ENCODE results near the gene AFTPH. TPM values are rescaled to one million over a fixed set of nuclear protein-coding genes. Genes with fewer than 3 reads are reported as not detected.

Gene AFTPH
- total RNA-seq, 5 donors from 2014 or later (not counting 1 experiment from before 2014, with no cell fraction given): 33.4 to 42.5 (median 37.9) TPM

DNA sequence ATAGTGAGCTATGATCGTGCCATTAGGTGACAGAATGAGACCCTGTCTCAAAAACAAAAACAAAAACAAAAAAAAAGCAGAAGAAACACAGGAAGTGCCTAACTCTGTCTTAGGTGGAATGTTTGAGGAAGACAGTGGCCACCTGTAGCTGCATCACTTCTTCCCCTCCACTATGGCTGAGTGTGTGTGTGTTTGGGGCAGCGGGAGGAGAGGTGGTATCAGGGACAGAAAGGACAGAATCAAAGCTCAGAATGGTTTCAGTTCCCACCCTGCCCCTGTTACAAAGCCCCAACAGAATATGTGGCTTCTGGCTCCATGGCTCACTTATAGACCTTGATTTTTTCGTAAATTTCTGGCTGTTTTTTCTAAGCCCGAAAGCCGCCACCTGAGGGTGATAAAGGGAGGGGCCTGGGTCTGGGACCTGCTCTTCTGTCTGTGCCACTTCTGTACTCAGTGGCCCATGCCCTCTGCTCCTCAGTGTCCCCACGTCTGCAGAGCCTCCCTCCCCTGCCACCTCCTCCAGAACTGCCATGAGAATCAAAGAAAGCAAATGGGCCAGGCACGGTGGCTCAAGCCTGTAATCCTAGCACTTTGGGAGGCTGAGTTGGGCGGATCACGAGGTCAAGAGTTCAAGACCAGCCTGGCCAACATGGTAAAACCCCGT lies 102.2 kb downstream of the AFTPH start:
- Histone ChIP-seq H3K4me3 (ENCODE audit: control insufficient read depth in 1 of 2, extremely low read depth in 1 of 2, low read length in 1 of 2) (no peak overlapping the region), H3K27ac (ENCODE audit: low read length) (no peak overlapping the region), H3K4me1 (ENCODE audit: control insufficient read depth in 1 of 2, extremely low read depth in 1 of 2, insufficient read depth in 2 of 2, low read length in 2 of 2) (no peaks in the 10 kb centered on the region), H3K9me3 (no peaks in the 10 kb centered on the region), H3K36me3 (ENCODE audit: control insufficient read depth in 2 of 2, extremely low read depth in 1 of 2, insufficient read depth in 1 of 2, low read length in 1 of 2) (peaks cover 0 to 5% of the 10 kb centered on the region in 2 donors), H3K27me3 (replicated peaks in 1 of 2; ENCODE audit: control insufficient read depth in 2 of 2, extremely low read depth in 1 of 2, insufficient read depth in 2 of 2, low read length in 1 of 2) (peaks cover 0 to 5% of the 10 kb centered on the region in 2 experiments)
- Mint-ChIP-seq H3K27ac (no peak overlapping the region), H3K27me3 (no peaks in the 10 kb centered on the region), H3K9me3 (no peaks in the 10 kb centered on the region), H3K4me3 (no peak overlapping the region), H3K4me1 (peaks cover 0 to 2% (median 0%) of the 10 kb centered on the region in 3 donors), H3K36me3 (peaks cover 10% of the 10 kb centered on the region)
- ChIA-PET POLR2A (interaction anchor here in 1 of 2 donors (0.6 kb wide), 1 partner anchor 20 kb away, joined by 4 read pairs; no protein-coding TSS in a partner anchor), CTCF (no interaction called here)
- WGBS (ENCODE audit: insufficient coverage): 73% methylated on average over 3 of the region's 10 CpGs
- DNase-seq (peak in 1 of 35 experiments; percentile 1), ATAC-seq (replicated peaks in 1 of 4) (no peak)

DNA sequence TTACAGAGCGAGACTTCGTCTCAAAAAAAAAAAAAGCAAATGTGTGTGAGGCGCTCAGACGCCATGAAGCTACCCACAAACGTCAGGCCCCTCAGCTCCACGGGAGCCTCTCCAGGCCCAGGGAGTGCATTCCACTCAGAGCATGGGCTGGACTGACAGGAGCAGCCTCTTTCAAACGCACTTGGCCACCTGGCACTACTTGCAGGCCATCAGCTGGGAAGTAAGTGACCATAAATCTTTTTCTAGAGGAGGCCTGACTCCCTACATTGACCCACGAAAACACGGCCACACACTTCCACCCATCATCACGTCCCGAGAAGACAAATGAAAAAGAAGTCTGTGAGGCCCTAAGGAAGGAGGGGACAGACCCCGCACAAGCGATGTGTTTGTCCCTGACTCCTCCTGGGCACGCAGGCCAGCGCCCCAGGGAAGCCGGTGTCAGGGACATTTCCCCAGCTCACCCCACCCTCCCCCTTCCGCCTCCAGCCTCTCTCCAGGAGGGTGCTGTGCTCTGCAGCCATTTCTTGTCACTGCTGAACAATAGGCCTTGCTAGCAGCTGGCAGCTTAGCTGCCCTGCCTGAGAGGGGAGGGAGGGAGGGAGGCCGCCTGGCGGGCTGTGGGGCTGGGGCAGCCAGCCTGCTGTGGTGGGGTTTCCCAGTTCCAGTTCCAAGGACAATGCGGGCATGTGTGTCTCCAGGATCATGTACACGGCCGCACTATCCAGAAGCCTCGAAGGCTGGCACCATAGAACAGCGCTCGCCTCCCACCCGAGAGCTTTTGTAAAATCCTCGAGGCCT lies 103.0 kb downstream of the AFTPH start:
- Histone ChIP-seq H3K36me3 (ENCODE audit: control insufficient read depth in 2 of 2, extremely low read depth in 1 of 2, insufficient read depth in 1 of 2, low read length in 1 of 2) (peaks cover 0 to 6% of the 10 kb centered on the region in 2 donors), H3K4me1 (ENCODE audit: control insufficient read depth in 1 of 2, extremely low read depth in 1 of 2, insufficient read depth in 2 of 2, low read length in 2 of 2) (no peaks in the 10 kb centered on the region), H3K27me3 (replicated peaks in 1 of 2; ENCODE audit: control insufficient read depth in 2 of 2, extremely low read depth in 1 of 2, insufficient read depth in 2 of 2, low read length in 1 of 2) (peaks cover 0 to 3% of the 10 kb centered on the region in 2 experiments), H3K9me3 (no peaks in the 10 kb centered on the region), H3K4me3 (ENCODE audit: control insufficient read depth in 1 of 2, extremely low read depth in 1 of 2, low read length in 1 of 2) (no peak overlapping the region), H3K27ac (ENCODE audit: low read length) (no peak overlapping the region)
- ChIA-PET POLR2A (interaction anchor here in 1 of 2 donors (0.7 kb wide), 1 partner anchor 125 kb away, joined by 6 read pairs; no protein-coding TSS in a partner anchor), CTCF (interaction anchor here in 1 of 2 donors (0.6 to 0.7 kb wide), 2 partner anchors 254 to 473 kb away, joined by 3 to 5 read pairs; no protein-coding TSS in a partner anchor)
- no peak overlapping the region for H3K27ac Mint-ChIP-seq
- no peaks in the 10 kb centered on the region for H3K9me3 Mint-ChIP-seq
- H3K36me3 Mint-ChIP-seq: peaks cover 13% of the 10 kb centered on the region
- DNase-seq: no peak
- no peak for ATAC-seq (replicated peaks in 1 of 4)
- WGBS (ENCODE audit: insufficient coverage): 87% methylated on average over 16 of the region's 27 CpGs
- peaks cover 0 to 2% (median 0%) of the 10 kb centered on the region in 3 donors for H3K4me1 Mint-ChIP-seq
- no peak overlapping the region for H3K4me3 Mint-ChIP-seq
- no peaks in the 10 kb centered on the region for H3K27me3 Mint-ChIP-seq

DNA sequence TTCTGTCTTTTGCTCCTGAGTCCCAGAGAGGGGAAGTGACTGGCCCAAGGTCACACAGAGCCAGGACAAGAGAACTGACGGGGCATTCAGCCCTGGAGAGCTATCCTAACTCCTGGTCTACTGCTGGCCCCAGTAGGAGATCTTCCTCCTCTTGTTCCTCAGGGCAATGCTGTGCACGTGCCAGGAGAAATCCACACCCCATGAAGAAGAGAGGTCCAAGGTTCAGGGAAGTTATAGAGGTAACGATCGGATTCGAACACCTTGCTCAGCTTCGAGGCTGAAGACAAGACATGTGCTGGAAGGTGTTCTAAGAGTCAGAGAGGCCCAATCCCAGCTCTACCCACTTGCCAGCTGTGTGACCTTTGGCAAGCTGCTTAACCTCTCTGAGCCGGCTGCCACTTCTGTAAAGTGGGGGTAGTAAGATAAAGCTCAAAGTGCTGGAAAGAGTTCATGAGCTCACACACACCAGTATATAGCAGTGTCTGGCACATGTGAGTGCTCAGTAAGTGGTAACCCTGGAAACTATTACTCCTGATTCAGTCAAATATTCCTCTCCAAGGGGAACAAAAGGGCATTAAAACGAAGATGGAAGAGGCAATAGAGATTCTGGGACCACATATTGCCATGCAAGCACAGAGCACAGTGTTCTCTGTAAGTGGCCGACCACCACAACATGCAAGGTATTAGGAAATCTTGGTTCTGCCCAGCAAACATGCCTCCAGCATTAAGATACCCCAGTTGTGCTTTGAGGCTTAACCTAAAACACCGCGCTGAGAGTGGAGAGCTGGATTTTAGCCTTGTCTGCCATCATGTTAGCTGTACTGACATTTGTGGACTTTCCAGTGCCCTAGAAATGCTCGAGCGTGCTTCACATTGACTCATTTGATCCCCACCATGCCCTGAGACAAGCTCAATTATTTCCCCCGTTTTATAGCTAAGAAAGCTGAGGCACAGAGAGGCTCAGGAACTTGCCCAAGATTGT lies 104.0 kb downstream of the AFTPH start:
- no peaks in the 10 kb centered on the region for H3K9me3 ChIP-seq
- POLR2A ChIA-PET: interaction anchor here in 1 of 2 donors (1.0 kb wide), 1 partner anchor 12 kb away, joined by 3 read pairs; no protein-coding TSS in a partner anchor

DNA sequence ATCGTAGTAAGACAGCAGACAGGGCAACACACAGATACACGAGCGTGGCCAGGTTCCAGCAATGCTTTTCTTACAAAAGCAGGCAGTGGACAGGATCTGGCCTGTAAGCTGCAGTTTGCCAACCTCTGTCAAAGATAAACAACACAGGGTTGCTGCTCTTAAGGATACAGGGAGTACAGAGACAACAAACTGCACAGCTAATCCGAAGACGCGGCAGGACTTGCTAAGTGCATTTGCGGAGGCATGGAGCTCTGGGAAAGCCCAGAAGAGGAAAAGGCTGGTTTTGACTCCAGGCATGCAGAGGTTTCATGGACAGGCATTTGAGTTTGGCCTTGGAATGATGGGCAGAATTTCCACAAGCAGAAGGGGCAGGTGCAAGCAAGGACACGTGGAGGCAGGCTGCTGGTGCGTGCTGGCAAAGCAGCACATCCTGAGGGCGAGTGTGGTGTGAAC lies 105.2 kb downstream of the AFTPH start:
- peaks cover 0 to 2% (median 0%) of the 10 kb centered on the region in 3 donors for H3K4me1 Mint-ChIP-seq

More for the DNA sequence above, 104.0 kb downstream of the AFTPH start:
- 80% methylated on average over 6 of the region's 14 CpGs for WGBS (ENCODE audit: insufficient coverage)
- DNase-seq (peak in 1 of 35 experiments; percentile 2), ATAC-seq (replicated peaks in 1 of 4) (no peak)
- no peak overlapping the region for H3K4me3 ChIP-seq (ENCODE audit: control insufficient read depth in 1 of 2, extremely low read depth in 1 of 2, low read length in 1 of 2)
- H3K27me3 Mint-ChIP-seq: no peaks in the 10 kb centered on the region
- peaks cover 16% of the 10 kb centered on the region for H3K36me3 Mint-ChIP-seq
- no peak overlapping the region for H3K4me3 Mint-ChIP-seq
- peaks cover 0 to 7% of the 10 kb centered on the region in 2 donors for H3K36me3 ChIP-seq (ENCODE audit: control insufficient read depth in 2 of 2, extremely low read depth in 1 of 2, insufficient read depth in 1 of 2, low read length in 1 of 2)
- no peaks in the 10 kb centered on the region for H3K9me3 Mint-ChIP-seq
- H3K4me1 Mint-ChIP-seq: peaks cover 0 to 2% (median 0%) of the 10 kb centered on the region in 3 donors
- no peaks in the 10 kb centered on the region for H3K27me3 ChIP-seq (replicated peaks in 1 of 2; ENCODE audit: control insufficient read depth in 2 of 2, extremely low read depth in 1 of 2, insufficient read depth in 2 of 2, low read length in 1 of 2)
- no peaks in the 10 kb centered on the region for H3K4me1 ChIP-seq (ENCODE audit: control insufficient read depth in 1 of 2, extremely low read depth in 1 of 2, insufficient read depth in 2 of 2, low read length in 2 of 2)
- CTCF ChIA-PET: interaction anchor here in 1 of 2 donors (0.7 to 2.5 kb wide), 3 partner anchors 41 to 358 kb away, joined by 3 to 7 read pairs (median 5); no protein-coding TSS in a partner anchor
- no peak overlapping the region for H3K27ac Mint-ChIP-seq
- H3K27ac ChIP-seq (ENCODE audit: low read length): no peak overlapping the region

DNA sequence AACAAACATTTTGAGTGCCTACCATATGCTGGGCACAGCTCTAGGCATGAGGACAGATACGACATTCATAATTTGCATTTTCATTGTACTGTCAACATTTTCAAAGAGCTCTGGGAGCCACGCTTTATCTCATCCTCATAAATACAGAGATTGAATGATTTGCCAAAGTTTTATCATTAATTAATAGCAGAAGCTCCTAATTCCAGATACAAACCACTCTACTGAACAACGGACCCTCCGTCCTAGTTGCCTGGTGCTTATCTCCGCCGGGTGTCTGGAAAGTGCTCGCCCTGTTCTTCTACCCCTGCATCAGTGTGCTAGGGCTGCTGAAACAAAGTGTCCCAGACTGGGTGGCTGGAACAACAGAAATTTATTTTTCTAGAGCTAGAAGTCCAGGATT lies 105.7 kb downstream of the AFTPH start:
- ATAC-seq (replicated peaks in 1 of 4) (no peak), DNase-seq (peak in 1 of 35 experiments; percentile 0)
- Mint-ChIP-seq H3K4me1 (peaks cover 0 to 2% (median 0%) of the 10 kb centered on the region in 3 donors), H3K27ac (no peak overlapping the region), H3K36me3 (peaks cover 19% of the 10 kb centered on the region), H3K9me3 (no peaks in the 10 kb centered on the region), H3K4me3 (no peak overlapping the region), H3K27me3 (no peaks in the 10 kb centered on the region)
- no peak overlapping the region for H3K4me3 ChIP-seq (ENCODE audit: control insufficient read depth in 1 of 2, extremely low read depth in 1 of 2, low read length in 1 of 2)
- CTCF ChIA-PET: interaction anchor here (0.5 to 2.5 kb wide), 5 partner anchors 42 to 299 kb away, joined by 3 to 7 read pairs (median 3); no protein-coding TSS in a partner anchor
- H3K27ac ChIP-seq (ENCODE audit: low read length): no peak overlapping the region
- no peaks in the 10 kb centered on the region for H3K27me3 ChIP-seq (replicated peaks in 1 of 2; ENCODE audit: control insufficient read depth in 2 of 2, extremely low read depth in 1 of 2, insufficient read depth in 2 of 2, low read length in 1 of 2)
- no peaks in the 10 kb centered on the region for H3K9me3 ChIP-seq
- POLR2A ChIA-PET: interaction anchor here in 1 of 2 donors (0.6 kb wide), 1 partner anchor 235 kb away, joined by 3 read pairs; no protein-coding TSS in a partner anchor
- H3K4me1 ChIP-seq (ENCODE audit: control insufficient read depth in 1 of 2, extremely low read depth in 1 of 2, insufficient read depth in 2 of 2, low read length in 2 of 2): no peaks in the 10 kb centered on the region
- peaks cover 0 to 23% of the 10 kb centered on the region in 2 donors for H3K36me3 ChIP-seq (ENCODE audit: control insufficient read depth in 2 of 2, extremely low read depth in 1 of 2, insufficient read depth in 1 of 2, low read length in 1 of 2)
- no CpG with 5 or more reads among the region's 7 CpGs for WGBS (ENCODE audit: insufficient coverage)

More for the DNA sequence above, 105.2 kb downstream of the AFTPH start:
- Histone ChIP-seq H3K4me3 (ENCODE audit: control insufficient read depth in 1 of 2, extremely low read depth in 1 of 2, low read length in 1 of 2) (no peak overlapping the region), H3K27me3 (replicated peaks in 1 of 2; ENCODE audit: control insufficient read depth in 2 of 2, extremely low read depth in 1 of 2, insufficient read depth in 2 of 2, low read length in 1 of 2) (no peaks in the 10 kb centered on the region), H3K36me3 (ENCODE audit: control insufficient read depth in 2 of 2, extremely low read depth in 1 of 2, insufficient read depth in 1 of 2, low read length in 1 of 2) (peaks cover 0 to 19% of the 10 kb centered on the region in 2 donors), H3K27ac (ENCODE audit: low read length) (no peak overlapping the region), H3K4me1 (ENCODE audit: control insufficient read depth in 1 of 2, extremely low read depth in 1 of 2, insufficient read depth in 2 of 2, low read length in 2 of 2) (no peaks in the 10 kb centered on the region), H3K9me3 (no peaks in the 10 kb centered on the region)
- H3K9me3 Mint-ChIP-seq: no peaks in the 10 kb centered on the region
- WGBS (ENCODE audit: insufficient coverage): 98% methylated on average over 4 of the region's 10 CpGs
- peak in 1 of 35 experiments; percentile 3 for DNase-seq
- POLR2A ChIA-PET: no interaction called here
- CTCF ChIA-PET: interaction anchor here (0.5 to 2.5 kb wide), 6 partner anchors 42 to 299 kb away, joined by 3 to 7 read pairs (median 3); no protein-coding TSS in a partner anchor
- no peak overlapping the region for H3K4me3 Mint-ChIP-seq
- H3K36me3 Mint-ChIP-seq: peaks cover 19% of the 10 kb centered on the region
- no peaks in the 10 kb centered on the region for H3K27me3 Mint-ChIP-seq
- no peak overlapping the region for H3K27ac Mint-ChIP-seq
- ATAC-seq (replicated peaks in 1 of 4): no peak

Measured in T-cell (primary cell).